Fibroblast of pulmonary artery (primary cell): ENCODE results near the gene CLSTN2.

ENCODE experiments used
- DNase-seq: peaks from one replicate; pipeline ENCODE4 v3.0.0-alpha.2; 2010; ENCODE audit warnings: low read depth
- H3K4me3 ChIP-seq: replicated peaks from 2 replicates; pipeline ENCODE4 v1.5.1; 2011; ENCODE audit warnings: low read depth, mild to moderate bottlenecking, control low read depth, low read length, moderate library complexity
- TF ChIP-seq, protein P1 (sequence below): IDR thresholded peaks from 2 replicates; pipeline ENCODE4 v1.5.1; 2011; ENCODE audit warnings: mild to moderate bottlenecking, control low read depth, low read length, inconsistent platforms; ENCODE audit errors: missing control alignments

The CLSTN2 gene

DNA sequence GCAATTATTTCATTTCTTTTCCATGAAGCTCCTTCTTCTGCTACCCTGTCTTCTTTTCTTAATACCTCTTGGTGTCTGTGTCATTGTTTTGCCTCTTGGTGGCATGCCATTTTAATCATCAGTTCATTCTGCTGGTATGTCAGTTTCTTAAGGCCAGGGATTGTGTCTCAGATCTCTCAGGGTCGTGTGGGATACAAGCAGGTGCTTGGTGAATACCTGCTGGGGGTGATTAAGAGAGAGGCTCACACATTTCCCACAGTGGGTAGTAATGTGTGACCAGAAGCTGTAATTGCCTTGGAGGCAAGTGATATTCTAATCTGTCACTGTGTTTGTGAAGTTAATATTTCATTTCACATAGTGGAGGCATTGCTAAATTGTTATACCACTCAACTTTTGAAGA lies 381.5 kb downstream of the CLSTN2 start:
- TF ChIP-seq, protein P1, sequence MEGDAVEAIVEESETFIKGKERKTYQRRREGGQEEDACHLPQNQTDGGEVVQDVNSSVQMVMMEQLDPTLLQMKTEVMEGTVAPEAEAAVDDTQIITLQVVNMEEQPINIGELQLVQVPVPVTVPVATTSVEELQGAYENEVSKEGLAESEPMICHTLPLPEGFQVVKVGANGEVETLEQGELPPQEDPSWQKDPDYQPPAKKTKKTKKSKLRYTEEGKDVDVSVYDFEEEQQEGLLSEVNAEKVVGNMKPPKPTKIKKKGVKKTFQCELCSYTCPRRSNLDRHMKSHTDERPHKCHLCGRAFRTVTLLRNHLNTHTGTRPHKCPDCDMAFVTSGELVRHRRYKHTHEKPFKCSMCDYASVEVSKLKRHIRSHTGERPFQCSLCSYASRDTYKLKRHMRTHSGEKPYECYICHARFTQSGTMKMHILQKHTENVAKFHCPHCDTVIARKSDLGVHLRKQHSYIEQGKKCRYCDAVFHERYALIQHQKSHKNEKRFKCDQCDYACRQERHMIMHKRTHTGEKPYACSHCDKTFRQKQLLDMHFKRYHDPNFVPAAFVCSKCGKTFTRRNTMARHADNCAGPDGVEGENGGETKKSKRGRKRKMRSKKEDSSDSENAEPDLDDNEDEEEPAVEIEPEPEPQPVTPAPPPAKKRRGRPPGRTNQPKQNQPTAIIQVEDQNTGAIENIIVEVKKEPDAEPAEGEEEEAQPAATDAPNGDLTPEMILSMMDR = no peak
- no peak overlapping the region for H3K4me3 ChIP-seq
- DNase-seq = no peak

DNA sequence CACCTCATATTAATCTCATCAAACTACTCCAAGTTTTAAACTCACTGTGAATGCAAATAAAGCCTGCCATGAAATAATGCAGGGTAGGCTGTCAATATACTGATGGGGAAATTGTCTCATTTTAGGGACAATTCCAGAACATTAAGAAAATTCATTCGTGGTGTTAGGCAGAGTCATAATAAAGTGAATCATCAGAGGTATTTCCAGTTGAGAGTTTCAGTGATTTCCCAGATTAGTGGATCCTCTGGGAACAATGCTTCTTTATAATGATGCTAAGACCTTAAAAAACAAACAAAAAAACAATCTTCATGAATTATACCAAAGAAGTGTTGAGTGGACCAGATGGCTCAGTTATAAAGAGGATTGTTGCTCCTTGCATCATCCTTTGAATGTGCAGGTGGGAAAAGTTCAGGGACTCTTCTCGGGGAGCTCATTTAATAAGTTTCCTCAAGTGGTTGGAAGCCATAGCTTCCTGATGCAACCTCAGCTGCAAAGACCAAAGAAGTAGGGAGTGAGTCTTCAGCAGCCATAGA lies 381.9 kb downstream of the CLSTN2 start:
- DNase-seq = no peak
- TF ChIP-seq, protein P1 = no peak
- H3K4me3 ChIP-seq = no peak overlapping the region

DNA sequence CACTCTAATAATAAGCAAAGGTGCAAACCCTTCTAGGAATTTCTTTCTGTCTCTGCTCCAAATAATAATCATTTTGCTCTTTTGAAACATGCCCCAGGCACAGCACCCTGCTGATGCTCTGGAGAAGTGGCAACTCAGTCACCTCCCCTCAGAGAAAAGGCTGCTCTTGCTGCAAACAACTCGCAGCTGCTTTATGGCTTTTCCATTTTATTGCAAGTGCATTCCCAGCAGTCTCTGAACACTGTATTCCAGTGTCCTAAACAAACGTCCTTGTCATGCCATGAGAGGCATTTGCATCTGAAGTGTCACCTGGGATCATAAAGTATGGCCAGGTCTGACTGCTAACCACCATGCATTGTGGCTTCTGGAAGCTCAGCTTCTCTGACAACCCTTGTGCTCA lies 384.8 kb downstream of the CLSTN2 start:
- no peak for DNase-seq
- TF ChIP-seq, protein P1 = no peak
- H3K4me3 ChIP-seq = no peak overlapping the region

DNA sequence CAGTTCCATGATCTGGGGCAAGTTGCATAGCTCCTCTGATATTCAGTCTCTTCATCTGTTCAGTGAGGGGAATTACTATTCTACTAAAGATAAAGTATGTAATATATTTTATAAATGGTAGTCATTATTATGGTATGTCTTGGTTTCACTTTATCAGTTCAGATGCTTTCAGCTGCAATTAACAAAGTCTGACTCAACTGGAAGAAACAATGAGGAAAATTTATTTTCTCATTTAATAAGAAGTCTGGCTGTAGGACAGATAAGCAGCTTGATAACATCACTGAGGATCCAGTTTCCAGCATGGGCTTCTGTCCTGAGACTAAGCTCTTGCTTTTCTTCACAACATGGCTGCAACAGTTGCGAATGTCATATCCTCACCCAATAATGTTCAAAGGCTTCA lies 388.6 kb downstream of the CLSTN2 start:
- DNase-seq = no peak
- TF ChIP-seq, protein P1 = no peak
- H3K4me3 ChIP-seq = no peak overlapping the region

DNA sequence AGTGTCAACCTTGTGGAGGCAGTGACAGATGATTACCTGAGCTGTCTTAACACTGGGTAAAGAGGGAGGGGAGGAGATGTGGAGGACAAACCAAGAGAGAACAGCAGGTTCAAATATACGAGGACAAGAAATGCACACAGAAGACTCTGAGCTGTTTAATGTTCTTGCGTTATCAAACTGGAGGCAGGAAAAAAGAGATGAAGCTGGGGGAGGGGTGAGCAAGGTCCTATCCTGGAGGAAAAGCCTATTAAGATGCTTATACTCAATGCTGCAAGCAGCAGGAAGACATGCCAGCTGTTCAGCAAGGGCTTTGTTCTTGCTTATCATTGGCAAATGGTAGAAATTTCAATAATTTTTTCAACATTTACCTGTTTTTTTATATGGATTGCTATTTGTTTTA lies 397.1 kb downstream of the CLSTN2 start:
- DNase-seq = no peak
- TF ChIP-seq, protein P1 = no peak
- no peak overlapping the region for H3K4me3 ChIP-seq

- DNase-seq = no peak
- no peak overlapping the region for H3K4me3 ChIP-seq
- TF ChIP-seq, protein P1 = no peak
Observed at GRCh38 chr3:140334132-140334929, 399.3 kb downstream of the CLSTN2 start.

- TF ChIP-seq, protein P1 = no peak
- DNase-seq = no peak
- H3K4me3 ChIP-seq = no peak overlapping the region
Observed at GRCh38 chr3:140336465-140336864, 401.5 kb downstream of the CLSTN2 start.
